Activated CD8-positive, alpha-beta memory T cell treated with anti-CD3 and anti-CD28 coated beads, Interleukin-2, amount 50 U/mL, for 4 hours (primary cell): Measurements from ENCODE around the gene SUSD5.
"Not testable (repeated sequence)": the region's sequence is repeated elsewhere in the genome, so short reads cannot be mapped to it uniquely, and the experiment has no call there.

ENCODE experiments used
- DNase-seq: peaks from one replicate; pipeline ENCODE4 v3.0.0-alpha.2; 2020

SUSD5 gene

GRCh38 chr3:33111581-33111980 lies 107.0 kb downstream of the SUSD5 start:
- DNase-seq = no peak

GRCh38 chr3:33106854-33107253 lies 111.8 kb downstream of the SUSD5 start:
- DNase-seq = not testable (repeated sequence)

- no peak for DNase-seq
Observed at GRCh38 chr3:33105341-33105948, 113.2 kb downstream of the SUSD5 start.

GRCh38 chr3:33104803-33105202 lies 113.8 kb downstream of the SUSD5 start:
- no peak for DNase-seq

GRCh38 chr3:33103480-33103879 lies 115.1 kb downstream of the SUSD5 start:
- DNase-seq = no peak

GRCh38 chr3:33103034-33103433 lies 115.6 kb downstream of the SUSD5 start:
- no peak for DNase-seq

- no peak for DNase-seq
Observed at GRCh38 chr3:33100229-33100628, 118.4 kb downstream of the SUSD5 start.
